H9 (cell line): ENCODE results near the gene APOB. TPM values are rescaled to one million over a fixed set of nuclear protein-coding genes. Genes with fewer than 3 reads are reported as not detected.

Source experiments
- DNase-seq: peaks from one replicate; pipeline ENCODE4 v3.0.0-alpha.2; 2017
- H2AFZ ChIP-seq: one replicate; pipeline ENCODE4 v1.6.1; 2013; ENCODE audit warnings: mild to moderate bottlenecking, low read length, control low read depth, moderate library complexity
- H2AK5ac ChIP-seq: 2 replicates; pipeline ENCODE4 v1.6.1; 2013; ENCODE audit warnings: low read length, control low read depth, mixed read lengths; ENCODE audit not compliant: insufficient read length
- H2BK120ac ChIP-seq: one replicate; pipeline ENCODE4 v1.6.1; 2013; ENCODE audit warnings: low read depth, mild to moderate bottlenecking, low read length, control low read depth, inconsistent platforms; ENCODE audit not compliant: poor library complexity, severe bottlenecking
- H2BK12ac ChIP-seq: 2 replicates; pipeline ENCODE4 v1.6.1; 2013; ENCODE audit warnings: low read length, control low read depth, mixed read lengths, low read depth; ENCODE audit not compliant: insufficient read length
- H2BK15ac ChIP-seq: 2 replicates; pipeline ENCODE4 v1.6.1; 2013; ENCODE audit warnings: low read depth, low read length, control low read depth
- H2BK20ac ChIP-seq: one replicate; pipeline ENCODE4 v1.6.1; 2013; ENCODE audit warnings: low read depth, mild to moderate bottlenecking, low read length, control low read depth, inconsistent platforms; ENCODE audit not compliant: poor library complexity, severe bottlenecking
- H2BK5ac ChIP-seq: 2 replicates; pipeline ENCODE4 v1.6.1; 2013; ENCODE audit warnings: low read length, control low read depth, mixed read lengths; ENCODE audit not compliant: insufficient read length
- H3K14ac ChIP-seq: 2 replicates; pipeline ENCODE4 v1.6.1; 2013; ENCODE audit warnings: low read length, control low read depth; ENCODE audit not compliant: insufficient read depth
- H3K18ac ChIP-seq: 2 replicates; pipeline ENCODE4 v1.6.1; 2013; ENCODE audit warnings: low read depth, mild to moderate bottlenecking, mixed read lengths, low read length, control low read depth; ENCODE audit not compliant: insufficient read length
- H3K23ac ChIP-seq: 2 replicates; pipeline ENCODE4 v1.6.1; 2013; ENCODE audit warnings: low read length, control low read depth, mixed read lengths, low read depth; ENCODE audit not compliant: insufficient read length
- H3K23me2 ChIP-seq: 2 replicates; pipeline ENCODE4 v1.6.1; 2013; ENCODE audit warnings: low read depth, mild to moderate bottlenecking, mixed read lengths, low read length, control low read depth; ENCODE audit not compliant: insufficient read length, poor library complexity, severe bottlenecking
- H3K27ac ChIP-seq: 2 replicates; pipeline ENCODE4 v1.5.1; 2013; ENCODE audit warnings: low read length, control low read depth, mixed read lengths, low read depth; ENCODE audit not compliant: insufficient read length
- H3K27me3 ChIP-seq: 2 replicates; pipeline ENCODE4 v1.6.1; 2013; ENCODE audit warnings: low read length, control low read depth, inconsistent platforms; ENCODE audit not compliant: insufficient read depth
- H3K4ac ChIP-seq: 2 replicates; pipeline ENCODE4 v1.6.1; 2013; ENCODE audit warnings: low read depth, mild to moderate bottlenecking, control low read depth, inconsistent platforms, low read length, moderate library complexity
- H3K4me1 ChIP-seq: 2 replicates; pipeline ENCODE4 v1.6.1; 2013; ENCODE audit warnings: low read length, control low read depth, inconsistent platforms; ENCODE audit not compliant: insufficient read depth
- H3K4me2 ChIP-seq: 2 replicates; pipeline ENCODE4 v1.6.1; 2013; ENCODE audit warnings: low read length, control low read depth, mixed read lengths; ENCODE audit not compliant: insufficient read length, insufficient read depth
- H3K56ac ChIP-seq: 2 replicates; pipeline ENCODE4 v1.6.1; 2013; ENCODE audit warnings: low read depth, mild to moderate bottlenecking, mixed read lengths, low read length, control low read depth; ENCODE audit not compliant: insufficient read length
- H3K79me1 ChIP-seq: 2 replicates; pipeline ENCODE4 v1.6.1; 2013; ENCODE audit warnings: low read depth, mild to moderate bottlenecking, moderate library complexity, low read length, control low read depth, inconsistent platforms; ENCODE audit not compliant: insufficient read depth, poor library complexity, severe bottlenecking
- H3K79me2 ChIP-seq: 2 replicates; pipeline ENCODE4 v1.6.1; 2013; ENCODE audit warnings: low read length, control low read depth, inconsistent platforms; ENCODE audit not compliant: insufficient read depth
- H3K9ac ChIP-seq: 2 replicates; pipeline ENCODE4 v1.6.1; 2013; ENCODE audit warnings: low read length, control low read depth, mixed read lengths; ENCODE audit not compliant: insufficient read length; ENCODE audit errors: extremely low read depth
- H3K9me3 ChIP-seq: one replicate; pipeline ENCODE4 v1.6.1; 2013; ENCODE audit warnings: low read depth, low read length, inconsistent platforms; ENCODE audit not compliant: control insufficient read depth
- H3T11ph ChIP-seq: one replicate; pipeline ENCODE4 v1.6.1; 2013; ENCODE audit warnings: mild to moderate bottlenecking, low read length, control low read depth, inconsistent platforms
- H4K20me1 ChIP-seq: one replicate; pipeline ENCODE4 v1.6.1; 2013; ENCODE audit not compliant: control insufficient read depth, insufficient read length, insufficient read depth
- H4K5ac ChIP-seq: 2 replicates; pipeline ENCODE4 v1.6.1; 2013; ENCODE audit warnings: low read depth, mild to moderate bottlenecking, mixed read lengths, low read length, control low read depth; ENCODE audit not compliant: insufficient read length
- H4K8ac ChIP-seq: replicated peaks from 2 replicates; pipeline ENCODE4 v1.6.1; 2013; ENCODE audit warnings: low read length, control low read depth, mixed read lengths, low read depth; ENCODE audit not compliant: insufficient read length
- H4K91ac ChIP-seq: 2 replicates; pipeline ENCODE4 v1.6.1; 2013; ENCODE audit warnings: low read depth, mild to moderate bottlenecking, moderate library complexity, mixed read lengths, low read length, control low read depth; ENCODE audit not compliant: insufficient read length
- H3K27ac Mint-ChIP-seq, 3 experiments: 2 replicates in 2 of 3; 3 replicates in 1 of 3; pipeline ENCODE4 v1.8.0; 2020 to 2021; ENCODE audit warnings: mixed read lengths in 3 of 3, mild to moderate bottlenecking in 1 of 3, moderate library complexity in 1 of 3
- H3K27me3 Mint-ChIP-seq: 2 replicates; pipeline ENCODE4 v1.8.0; 2021; ENCODE audit warnings: low read depth, mild to moderate bottlenecking, moderate library complexity, mixed read lengths
- H3K36me3 Mint-ChIP-seq, 3 experiments: 2 replicates in 2 of 3; 3 replicates in 1 of 3; pipeline ENCODE4 v1.8.0; 2020 to 2021; ENCODE audit warnings: low read depth in 3 of 3, mixed read lengths in 3 of 3; ENCODE audit not compliant: insufficient read depth in 1 of 3
- H3K4me1 Mint-ChIP-seq, 2 experiments: 2 replicates each; pipeline ENCODE4 v1.8.0; 2020; ENCODE audit warnings: mixed read lengths in 2 of 2
- H3K4me3 Mint-ChIP-seq, 2 experiments: 2 replicates in 1 of 2; 3 replicates in 1 of 2; pipeline ENCODE4 v1.8.0; 2020 to 2021; ENCODE audit warnings: mild to moderate bottlenecking in 2 of 2, mixed read lengths in 2 of 2, moderate library complexity in 1 of 2
- H3K9me3 Mint-ChIP-seq, 2 experiments: 2 replicates in 1 of 2; 3 replicates in 1 of 2; pipeline ENCODE4 v1.8.0; 2020; ENCODE audit warnings: mild to moderate bottlenecking in 2 of 2, mixed read lengths in 2 of 2, moderate library complexity in 1 of 2
- WGBS: extraction: QIAGEN DNeasy Blood & Tissue Kit; methylation state at CpG from one replicate; pipeline ENCODE4 v1.1.7; 2013; ENCODE audit warnings: missing lambda C conversion rate, low lambda C conversion rate, mixed read lengths; ENCODE audit not compliant: insufficient read length; ENCODE audit errors: extremely low coverage; 5-methylcytosine and 5-hydroxymethylcytosine counted together
- total RNA-seq: library from RNA; stranded (reverse); gene quantifications from 2 replicates; pipeline ENCODE4 v1.2.1, GENCODE V29; 2021
- TF ChIP-seq, protein P1 (sequence below): fragments of 200-600 bp; sonication (generic); conservative IDR thresholded peaks from 3 replicates; pipeline ENCODE4 v1.8.0; 2021; ENCODE audit warnings: antibody characterized with exemption, mild to moderate bottlenecking

APOB gene
- total RNA-seq, 1 experiment from 2014 or later, result 0.26 TPM

DNA sequence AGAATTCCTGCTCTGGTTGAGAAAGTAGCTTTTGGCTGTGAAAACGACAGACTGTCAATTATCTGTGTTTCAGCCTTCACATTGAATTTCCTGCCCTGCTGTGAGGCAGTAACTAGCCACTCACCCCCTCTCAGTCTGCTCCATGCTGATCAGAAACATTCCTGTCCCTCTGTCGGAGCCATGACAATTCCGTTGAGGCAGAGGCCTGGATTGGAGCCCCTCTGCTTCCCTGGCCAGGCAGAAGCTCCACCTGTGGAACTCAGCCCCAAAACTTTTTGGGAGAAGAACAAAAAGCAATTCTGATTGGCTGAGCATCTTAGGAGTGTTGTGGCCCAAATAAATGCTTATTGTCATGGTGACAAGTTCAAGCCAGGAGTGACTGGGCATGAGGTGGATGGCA, 60.0 kb downstream of the APOB start:
- H3K79me1 ChIP-seq, result no peaks in the 10 kb centered on the region
- no peak overlapping the region for H4K8ac ChIP-seq
- no peak overlapping the region for H3K4me2 ChIP-seq
- no peak overlapping the region for H2BK5ac ChIP-seq
- H2AK5ac ChIP-seq, result no peak overlapping the region
- H3K27me3 ChIP-seq, result no peaks in the 10 kb centered on the region
- no peak overlapping the region for H2BK12ac ChIP-seq
- Mint-ChIP-seq H3K36me3 (no peaks in the 10 kb centered on the region), H3K27ac (peak overlapping the region in 1 of 3 experiments; percentile 49; a peak in 1 of 7 replicates), H3K4me1 (peaks cover 7 to 11% of the 10 kb centered on the region in 2 experiments), H3K9me3 (no peaks in the 10 kb centered on the region), H3K4me3 (no peak overlapping the region), H3K27me3 (peaks cover 6% of the 10 kb centered on the region)
- H3K4ac ChIP-seq, result no peak overlapping the region
- no peak overlapping the region for H3K56ac ChIP-seq
- H3K79me2 ChIP-seq, result no peaks in the 10 kb centered on the region
- H4K20me1 ChIP-seq, result no peaks in the 10 kb centered on the region
- H3K27ac ChIP-seq, result no peak overlapping the region
- H3K23ac ChIP-seq, result no peak overlapping the region
- WGBS, result no CpG with 5 or more reads among the region's 3 CpGs
- no peak overlapping the region for H3K14ac ChIP-seq
- no peak overlapping the region for H3T11ph ChIP-seq
- H4K91ac ChIP-seq, result no peak overlapping the region
- no peak for DNase-seq
- no peak overlapping the region for H2BK20ac ChIP-seq
- no peak overlapping the region for H3K9ac ChIP-seq
- no peak overlapping the region for H4K5ac ChIP-seq
- H2BK15ac ChIP-seq, result no peak overlapping the region
- H2BK120ac ChIP-seq, result no peak overlapping the region
- no peaks in the 10 kb centered on the region; the same call in none of the 2 replicates for H3K4me1 ChIP-seq
- no peak overlapping the region for H3K18ac ChIP-seq
- TF ChIP-seq, protein P1, sequence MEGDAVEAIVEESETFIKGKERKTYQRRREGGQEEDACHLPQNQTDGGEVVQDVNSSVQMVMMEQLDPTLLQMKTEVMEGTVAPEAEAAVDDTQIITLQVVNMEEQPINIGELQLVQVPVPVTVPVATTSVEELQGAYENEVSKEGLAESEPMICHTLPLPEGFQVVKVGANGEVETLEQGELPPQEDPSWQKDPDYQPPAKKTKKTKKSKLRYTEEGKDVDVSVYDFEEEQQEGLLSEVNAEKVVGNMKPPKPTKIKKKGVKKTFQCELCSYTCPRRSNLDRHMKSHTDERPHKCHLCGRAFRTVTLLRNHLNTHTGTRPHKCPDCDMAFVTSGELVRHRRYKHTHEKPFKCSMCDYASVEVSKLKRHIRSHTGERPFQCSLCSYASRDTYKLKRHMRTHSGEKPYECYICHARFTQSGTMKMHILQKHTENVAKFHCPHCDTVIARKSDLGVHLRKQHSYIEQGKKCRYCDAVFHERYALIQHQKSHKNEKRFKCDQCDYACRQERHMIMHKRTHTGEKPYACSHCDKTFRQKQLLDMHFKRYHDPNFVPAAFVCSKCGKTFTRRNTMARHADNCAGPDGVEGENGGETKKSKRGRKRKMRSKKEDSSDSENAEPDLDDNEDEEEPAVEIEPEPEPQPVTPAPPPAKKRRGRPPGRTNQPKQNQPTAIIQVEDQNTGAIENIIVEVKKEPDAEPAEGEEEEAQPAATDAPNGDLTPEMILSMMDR, result no peak
- H3K23me2 ChIP-seq, result no peaks in the 10 kb centered on the region
- no peak overlapping the region for H2AFZ ChIP-seq
- no peaks in the 10 kb centered on the region for H3K9me3 ChIP-seq
